Hepatocyte (in vitro differentiated cells): ENCODE measurements around the gene DENND4C.

Experiments used
- EZH2 ChIP-seq: fragments of 200-600 bp; sonication (generic); IDR thresholded peaks from 2 replicates; pipeline ENCODE4 v1.6.1; 2016; ENCODE audit warnings: antibody characterized with exemption, mild to moderate bottlenecking, borderline replicate concordance
- TF ChIP-seq, protein P1 (sequence below): fragments of 200-600 bp; sonication (generic); IDR thresholded peaks from 2 replicates; pipeline ENCODE4 v1.5.1; 2016; ENCODE audit warnings: antibody characterized with exemption, mild to moderate bottlenecking; ENCODE audit not compliant: poor library complexity

DNA sequence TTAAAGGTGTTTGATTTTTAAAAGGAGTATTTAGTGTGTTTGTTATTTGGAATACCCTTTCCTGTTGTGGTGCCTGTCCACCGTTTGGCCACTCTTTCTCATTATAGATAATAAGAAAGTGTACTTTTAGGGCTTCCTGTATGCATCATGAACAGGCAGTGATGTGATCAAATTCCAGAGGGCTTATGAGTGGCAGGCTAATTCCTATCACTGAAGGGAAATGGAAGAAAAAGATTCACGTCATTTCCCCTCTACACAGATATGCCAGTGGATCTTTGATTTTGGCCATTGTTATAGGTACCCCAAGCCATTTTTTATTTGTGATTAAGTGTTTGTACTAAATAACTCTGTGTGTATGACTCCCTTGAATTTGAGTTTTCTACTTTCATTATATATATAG is 112.5 kb downstream of the DENND4C start:
- no peak for TF ChIP-seq EZH2
- TF ChIP-seq, protein P1, sequence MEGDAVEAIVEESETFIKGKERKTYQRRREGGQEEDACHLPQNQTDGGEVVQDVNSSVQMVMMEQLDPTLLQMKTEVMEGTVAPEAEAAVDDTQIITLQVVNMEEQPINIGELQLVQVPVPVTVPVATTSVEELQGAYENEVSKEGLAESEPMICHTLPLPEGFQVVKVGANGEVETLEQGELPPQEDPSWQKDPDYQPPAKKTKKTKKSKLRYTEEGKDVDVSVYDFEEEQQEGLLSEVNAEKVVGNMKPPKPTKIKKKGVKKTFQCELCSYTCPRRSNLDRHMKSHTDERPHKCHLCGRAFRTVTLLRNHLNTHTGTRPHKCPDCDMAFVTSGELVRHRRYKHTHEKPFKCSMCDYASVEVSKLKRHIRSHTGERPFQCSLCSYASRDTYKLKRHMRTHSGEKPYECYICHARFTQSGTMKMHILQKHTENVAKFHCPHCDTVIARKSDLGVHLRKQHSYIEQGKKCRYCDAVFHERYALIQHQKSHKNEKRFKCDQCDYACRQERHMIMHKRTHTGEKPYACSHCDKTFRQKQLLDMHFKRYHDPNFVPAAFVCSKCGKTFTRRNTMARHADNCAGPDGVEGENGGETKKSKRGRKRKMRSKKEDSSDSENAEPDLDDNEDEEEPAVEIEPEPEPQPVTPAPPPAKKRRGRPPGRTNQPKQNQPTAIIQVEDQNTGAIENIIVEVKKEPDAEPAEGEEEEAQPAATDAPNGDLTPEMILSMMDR = no peak
